Measurements from ENCODE around the gene MEX3D. TPM values are rescaled to one million over a fixed set of nuclear protein-coding genes. Genes with fewer than 3 reads are reported as not detected.

MEX3D gene
- total RNA-seq (2012; rRNA removed) (9.1 and 11.9 TPM in 2 replicates), polyA plus RNA-seq (2012; rRNA removed) (9.6 and 18.2 TPM in 2 replicates), Bru-seq, nascent RNA (percentile 55 among the genes with signal in this experiment), BruChase-seq, experiment 1, labeled RNA remaining after a 6-hour chase (percentile 73 among the genes with signal in this experiment), BruChase-seq, experiment 2, labeled RNA remaining after a 2-hour chase (percentile 62 among the genes with signal in this experiment)
- 9.3 and 32.6 TPM in 2 replicates for polyA plus RNA-seq (2012; cell fraction: cytosol; rRNA removed)
- 7.9 and 22.2 TPM in 2 replicates for polyA plus RNA-seq (2012; cell fraction: nucleus; rRNA removed; ENCODE audit: low replicate concordance)
- long read RNA-seq, partial matches to known transcripts = 3 of 4 reads
- long read RNA-seq, other reads (novel, unspliced or antisense) = 1 of 4 reads

DNA sequence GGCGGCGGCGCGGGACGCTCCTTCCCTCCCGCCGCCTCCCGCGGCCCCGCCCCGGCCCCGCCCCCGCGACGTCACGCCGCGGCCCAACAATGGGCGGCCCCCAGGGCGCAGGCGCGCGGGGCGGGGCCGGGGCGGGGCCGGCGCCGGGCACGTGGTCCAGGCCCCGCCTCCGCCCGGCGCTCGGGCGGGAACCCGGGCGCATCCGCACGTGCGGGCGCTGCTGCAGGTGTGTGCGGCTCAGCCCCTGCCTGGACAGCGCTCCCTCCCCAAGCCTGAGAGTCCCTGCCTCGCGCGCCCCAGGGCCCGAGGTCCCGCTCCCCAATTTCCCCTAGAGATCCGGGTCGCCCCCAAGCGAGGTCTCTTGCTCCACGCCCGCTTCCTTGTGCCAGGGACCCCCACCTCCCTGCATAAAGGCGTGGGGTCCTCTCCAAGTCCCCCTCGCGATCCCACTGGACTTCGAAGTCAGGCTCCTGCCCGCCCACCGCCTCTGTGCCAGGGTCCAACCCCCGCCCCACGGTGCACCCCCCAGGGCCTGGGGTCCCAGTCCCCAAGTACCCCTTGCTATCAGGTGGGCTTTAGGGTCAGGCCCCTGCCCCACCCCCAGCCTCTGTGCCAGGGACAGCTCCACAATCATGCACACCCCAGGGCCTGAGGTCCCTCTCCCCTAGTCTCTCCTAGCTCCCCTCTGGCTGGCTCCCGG, at the start of gene MEX3D:
Gene MEX3D (minus strand): TSS at position 6 of the 700 bp plus-strand sequence. CDS start 267 bp downstream, outside the sequence.
- ATAC-seq (ENCODE audit: low read depth) (peak; percentile 74), DNase-seq (peak; percentile 49)
- intact Hi-C loops (cut with micrococcal nuclease) = loop anchor here (10.0 kb wide), 1 partner anchor 986 kb away; no protein-coding TSS in a partner anchor
- H2AFZ ChIP-seq (replicated peaks; ENCODE audit: low read length, poor library complexity) = peak within 1 kb of the TSS; percentile 87
- H4K91ac ChIP-seq (ENCODE audit: insufficient read depth, low read depth, low read length) = peak within 1 kb of the TSS; percentile 58
- WGBS, 2 experiments (ENCODE audit: extremely low coverage in 2 of 2, insufficient read length in 1 of 2) = 8% methylated on average over 36 of the region's 63 CpGs; no CpG with 5 or more reads in 1 of the 2 experiments
- dilution Hi-C loops (cut with HindIII; ENCODE audit: low sequenced_read_pairs, unreplicated experiment) = no loop called here
- peak within 1 kb of the TSS; percentile 95; the same call in 1 of the 2 replicates for H3K4ac ChIP-seq (ENCODE audit: low read depth, low read length)
- H3K36me3 ChIP-seq (ENCODE audit: control insufficient read depth, insufficient read depth, low read length) = peaks cover 3% of the 10 kb centered on the region; the same call in 1 of the 2 replicates
- H2BK20ac ChIP-seq (ENCODE audit: low read depth, low read length) = no peak within 1 kb of the TSS
- 0 out of 2 replicates have a peak within 1 kb of the TSS, but pooled peaks have one; percentile 31 for H3K14ac ChIP-seq (replicated peaks; ENCODE audit: low read depth, low read length)
- in situ Hi-C loops (cut with MboI; ENCODE audit: low sequenced_read_pairs) = no loop called here
- peak within 1 kb of the TSS; percentile 17; the same call in 1 of the 2 replicates for H3K23ac ChIP-seq (ENCODE audit: low read depth, low read length)
- H3K9ac ChIP-seq (ENCODE audit: low read depth, low read length) = peak within 1 kb of the TSS; percentile 98
- H4K5ac ChIP-seq (ENCODE audit: low read depth, low read length) = peak within 1 kb of the TSS; percentile 84; the same call in 1 of the 2 replicates
- peak within 1 kb of the TSS; percentile 52; the same call in 1 of the 2 replicates for H3K56ac ChIP-seq (ENCODE audit: extremely low read depth, insufficient read depth, low read length)
- ChIA-PET CTCF (no interaction called here), POLR2A (ENCODE audit: unreplicated experiment) (interaction anchor here (0.6 kb wide), 1 partner anchor 13 kb away, joined by 5 read pairs; no protein-coding TSS in a partner anchor)
- peaks cover 8% of the 10 kb centered on the region for H3K4me1 ChIP-seq (ENCODE audit: control insufficient read depth, insufficient read depth, low read length)
- no peaks in the 10 kb centered on the region; the same call in 1 of the 2 replicates for H3K27me3 ChIP-seq (ENCODE audit: control insufficient read depth, insufficient read depth, low read length)
- BruUV-seq (replicated peaks) = no TSS peak
- H3K4me3 ChIP-seq (ENCODE audit: insufficient read depth, low read depth, low read length) = peak within 1 kb of the TSS; percentile 97
- peak within 1 kb of the TSS; percentile 78; the same call in 1 of the 2 replicates for H3K18ac ChIP-seq (ENCODE audit: low read depth, low read length)
- peak within 1 kb of the TSS; percentile 100 for H2AK9ac ChIP-seq (replicated peaks; ENCODE audit: low read depth, low read length, poor library complexity)
- peak within 1 kb of the TSS in 1 of 2 experiments; percentile 40; a peak in 2 of 4 replicates for H4K8ac ChIP-seq (ENCODE audit: low read depth in 2 of 2, low read length in 2 of 2)
- H3K27ac ChIP-seq (ENCODE audit: insufficient read depth, low read length) = peak within 1 kb of the TSS; percentile 95
- H4K20me1 ChIP-seq (ENCODE audit: insufficient read depth, low read length) = peaks cover 39% of the 10 kb centered on the region
- no peak within 1 kb of the TSS for H2BK120ac ChIP-seq (ENCODE audit: low read depth, low read length)
- no peak within 1 kb of the TSS for H2BK15ac ChIP-seq (ENCODE audit: low read depth, low read length)
- no peaks in the 10 kb centered on the region for H3K9me3 ChIP-seq (ENCODE audit: control insufficient read depth, insufficient read depth, low read length)
- H3K79me1 ChIP-seq (ENCODE audit: low read depth in 1 of 2, low read length in 2 of 2) = peaks cover 0 to 21% of the 10 kb centered on the region in 2 experiments; a peak in 2 of 4 replicates
- H3K4me2 ChIP-seq (ENCODE audit: low read depth, low read length) = peak within 1 kb of the TSS; percentile 77
- peak within 1 kb of the TSS; percentile 81 for H2AK5ac ChIP-seq (ENCODE audit: low read depth, low read length)
- H2BK5ac ChIP-seq (ENCODE audit: low read depth, low read length, poor library complexity, severe bottlenecking) = peak within 1 kb of the TSS; percentile 91
- H3K9me1 ChIP-seq (ENCODE audit: insufficient read depth, low read length) = peaks cover 7% of the 10 kb centered on the region
- TF ChIP-seq CHD1 (IDR thresholded peaks at IDR 0.05; ENCODE audit: low read depth, low read length) (no peak), CEBPB (IDR thresholded peaks at IDR 0.05; ENCODE audit: low read depth, low read length) (no peak), MAZ (IDR thresholded peaks at IDR 0.05; ENCODE audit: borderline replicate concordance, low read depth, low read length) (peak; percentile 74; the same call in 1 of the 2 replicates), SMC3 (IDR thresholded peaks at IDR 0.05; ENCODE audit: low read depth, low read length) (no peak), POLR2A (IDR thresholded peaks at IDR 0.05; ENCODE audit: low read depth, low read length) (no peak), NFE2L2 (IDR thresholded peaks at IDR 0.05; ENCODE audit: low read depth, low read length) (no peak), MXI1 (IDR thresholded peaks at IDR 0.05; ENCODE audit: borderline replicate concordance, low read depth, low read length) (peak; percentile 56; the same call in 1 of the 2 replicates), RCOR1 (IDR thresholded peaks at IDR 0.05; ENCODE audit: insufficient replicate concordance, low read length) (no peak), BHLHE40 (IDR thresholded peaks at IDR 0.05; ENCODE audit: low read depth, low read length) (peak; percentile 94)
- TF ChIP-seq, protein P1, sequence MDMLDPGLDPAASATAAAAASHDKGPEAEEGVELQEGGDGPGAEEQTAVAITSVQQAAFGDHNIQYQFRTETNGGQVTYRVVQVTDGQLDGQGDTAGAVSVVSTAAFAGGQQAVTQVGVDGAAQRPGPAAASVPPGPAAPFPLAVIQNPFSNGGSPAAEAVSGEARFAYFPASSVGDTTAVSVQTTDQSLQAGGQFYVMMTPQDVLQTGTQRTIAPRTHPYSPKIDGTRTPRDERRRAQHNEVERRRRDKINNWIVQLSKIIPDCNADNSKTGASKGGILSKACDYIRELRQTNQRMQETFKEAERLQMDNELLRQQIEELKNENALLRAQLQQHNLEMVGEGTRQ (IDR thresholded peaks at IDR 0.05; ENCODE audit: low read depth, low read length) = peak; percentile 91
- TF ChIP-seq, protein P2, sequence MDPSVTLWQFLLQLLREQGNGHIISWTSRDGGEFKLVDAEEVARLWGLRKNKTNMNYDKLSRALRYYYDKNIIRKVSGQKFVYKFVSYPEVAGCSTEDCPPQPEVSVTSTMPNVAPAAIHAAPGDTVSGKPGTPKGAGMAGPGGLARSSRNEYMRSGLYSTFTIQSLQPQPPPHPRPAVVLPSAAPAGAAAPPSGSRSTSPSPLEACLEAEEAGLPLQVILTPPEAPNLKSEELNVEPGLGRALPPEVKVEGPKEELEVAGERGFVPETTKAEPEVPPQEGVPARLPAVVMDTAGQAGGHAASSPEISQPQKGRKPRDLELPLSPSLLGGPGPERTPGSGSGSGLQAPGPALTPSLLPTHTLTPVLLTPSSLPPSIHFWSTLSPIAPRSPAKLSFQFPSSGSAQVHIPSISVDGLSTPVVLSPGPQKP (IDR thresholded peaks at IDR 0.05; ENCODE audit: borderline replicate concordance, low read depth, low read length) = no peak

All from IMR-90 (cell line).